GM18507 (cell line): Measurements from ENCODE around the gene C1orf210.

Source experiments
- DNase-seq: peaks from one replicate; pipeline ENCODE4 v3.0.0; 2011; ENCODE audit warnings: low read depth; ENCODE audit not compliant: insufficient read length; ENCODE audit errors: extremely low spot score
- FAIRE-seq: peaks from 2 replicates; lab custom pipeline; 2011; peaks lifted over from hg19 to GRCh38; lab: Jason Lieb, UNC

C1orf210 gene

GRCh38 chr1:43299101-43299500 is 13.7 kb upstream of the C1orf210 start:
- FAIRE-seq: no peak
- DNase-seq: no peak

DNA sequence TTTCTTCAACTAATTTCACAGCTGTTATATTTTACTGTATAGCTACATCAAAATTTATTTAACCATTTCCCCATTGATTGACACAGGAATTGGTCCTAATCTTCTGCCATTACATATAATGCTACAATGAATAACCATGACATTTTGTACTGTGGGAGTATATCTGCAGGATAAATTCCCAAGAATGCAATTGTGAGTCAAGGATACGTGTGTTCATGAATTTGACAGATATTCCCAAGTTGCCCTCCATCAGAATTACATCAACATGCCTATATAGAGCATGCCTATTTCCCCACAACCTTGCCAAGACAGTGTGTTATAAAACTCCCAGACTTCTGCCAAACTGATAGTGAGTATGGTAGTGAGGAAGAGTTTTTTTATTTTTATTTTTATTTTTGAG is 12.7 kb upstream of the C1orf210 start:
- DNase-seq (no peak), FAIRE-seq (no peak)

- FAIRE-seq (no peak), DNase-seq (no peak)
These were observed 10.8 kb upstream of the C1orf210 start for GRCh38 chr1:43296207-43296606.

DNA sequence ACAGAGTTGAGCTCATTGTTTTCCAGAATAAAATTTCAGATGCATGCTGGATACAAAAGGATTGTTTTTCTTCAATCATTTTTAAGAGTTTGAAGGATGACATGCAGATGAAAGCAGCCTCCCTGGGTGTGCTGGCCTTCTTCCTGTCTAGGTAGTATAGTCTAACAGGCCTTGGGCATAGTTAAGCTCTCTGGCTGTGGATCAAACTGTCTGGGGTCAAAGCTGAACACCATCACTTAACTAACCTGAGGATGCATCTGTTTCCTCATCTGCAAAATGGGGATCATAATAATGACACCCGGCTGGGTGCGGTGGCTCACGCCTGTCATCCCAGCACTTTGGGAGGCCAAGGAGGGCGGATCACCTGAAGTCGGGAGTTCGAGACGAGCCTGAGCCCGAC is 9.4 kb upstream of the C1orf210 start:
- FAIRE-seq (no peak), DNase-seq (no peak)

DNA sequence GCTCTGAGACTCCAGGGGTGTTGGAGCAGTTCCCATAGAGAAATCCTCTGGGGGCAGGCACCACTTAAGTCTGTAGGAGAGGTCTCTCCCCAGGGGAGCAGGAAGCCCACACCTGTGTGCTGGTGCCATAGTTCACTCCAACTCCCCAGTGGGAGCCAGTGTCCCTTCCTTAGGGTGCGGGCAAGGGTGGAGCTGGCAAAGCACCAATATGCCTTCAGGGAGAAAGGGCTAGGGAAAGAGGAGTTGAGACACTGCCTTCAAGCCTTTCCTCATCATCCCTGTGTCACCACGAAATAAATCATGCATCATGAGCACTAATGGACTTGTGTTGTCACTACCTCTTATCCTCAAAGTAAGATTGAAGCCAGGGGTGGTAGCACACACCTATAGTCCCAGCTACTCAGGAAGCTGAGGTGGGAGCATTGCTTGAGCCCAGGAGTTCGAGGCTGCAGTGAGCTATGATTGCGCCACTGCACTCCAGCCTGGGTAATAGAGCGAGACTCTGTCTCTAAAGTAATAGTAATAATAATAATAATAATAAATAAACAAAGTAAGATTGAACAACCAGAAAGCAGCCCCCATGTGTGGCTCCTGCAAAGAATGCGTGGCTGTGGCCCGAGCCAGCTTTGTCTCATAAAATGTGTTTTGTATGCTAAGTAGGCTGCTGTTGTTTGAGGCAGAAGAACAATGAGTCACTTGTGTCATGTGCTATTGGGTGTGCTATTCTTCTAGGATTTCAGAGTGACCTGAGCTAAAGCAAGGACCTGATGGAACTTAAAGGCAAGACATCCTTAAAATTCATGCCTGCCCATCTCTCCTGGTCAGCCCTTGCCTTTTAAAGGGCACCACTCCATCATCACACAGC is 8.7 kb upstream of the C1orf210 start:
- DNase-seq (no peak), FAIRE-seq (no peak)

- FAIRE-seq: no peak
- DNase-seq: no peak
These were observed 7.8 kb upstream of the C1orf210 start for GRCh38 chr1:43293176-43293575.

GRCh38 chr1:43292679-43293078 is 7.3 kb upstream of the C1orf210 start:
- FAIRE-seq (no peak), DNase-seq (no peak)

- FAIRE-seq: no peak
- DNase-seq: no peak
These were observed 6.8 kb upstream of the C1orf210 start for GRCh38 chr1:43292216-43292615.

DNA sequence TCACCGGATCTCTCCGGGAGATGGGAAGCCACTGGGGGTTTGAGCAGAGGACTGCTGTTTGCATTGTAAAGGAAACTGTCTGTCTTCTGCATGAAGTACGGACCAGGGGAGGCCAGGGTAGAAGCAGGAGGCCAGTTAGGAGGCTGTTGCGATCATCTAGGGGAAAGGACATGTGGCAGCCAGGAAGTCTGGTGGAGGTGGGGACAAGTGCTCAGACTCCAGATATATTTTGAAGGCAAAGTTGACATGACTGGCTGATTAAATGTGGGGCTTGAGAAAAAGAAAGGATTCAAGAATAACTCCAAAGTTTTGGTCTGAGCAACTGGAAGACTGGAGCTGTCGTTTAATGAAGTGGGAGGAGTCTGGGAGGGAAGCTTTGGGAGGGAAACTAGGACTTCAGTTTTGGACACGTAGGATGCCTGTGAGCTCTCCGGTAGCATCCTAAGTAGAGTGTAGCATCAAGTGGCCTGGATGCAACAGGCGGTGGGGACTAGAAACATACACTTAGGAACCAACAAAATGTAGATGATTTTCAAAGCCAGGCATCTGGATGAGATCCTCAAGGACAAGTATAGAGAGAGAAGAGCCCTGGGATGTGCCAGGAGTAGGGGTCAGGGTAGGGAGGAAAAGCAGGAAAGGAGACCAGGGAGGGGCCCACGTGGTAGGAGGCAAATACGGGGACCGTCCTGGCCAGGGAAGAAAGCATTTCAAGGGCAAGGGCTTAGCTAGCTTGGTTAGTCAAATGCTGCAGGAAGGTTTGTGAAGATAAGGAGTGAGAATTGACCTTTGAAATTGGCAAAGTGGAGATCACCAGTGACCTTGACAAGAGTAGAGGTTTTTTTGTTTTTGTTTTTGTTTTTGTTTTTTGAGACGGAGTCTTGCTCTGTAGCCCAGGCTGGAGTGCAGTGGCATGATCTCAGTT is 3.7 kb upstream of the C1orf210 start:
- FAIRE-seq: no peak
- DNase-seq: no peak

DNA sequence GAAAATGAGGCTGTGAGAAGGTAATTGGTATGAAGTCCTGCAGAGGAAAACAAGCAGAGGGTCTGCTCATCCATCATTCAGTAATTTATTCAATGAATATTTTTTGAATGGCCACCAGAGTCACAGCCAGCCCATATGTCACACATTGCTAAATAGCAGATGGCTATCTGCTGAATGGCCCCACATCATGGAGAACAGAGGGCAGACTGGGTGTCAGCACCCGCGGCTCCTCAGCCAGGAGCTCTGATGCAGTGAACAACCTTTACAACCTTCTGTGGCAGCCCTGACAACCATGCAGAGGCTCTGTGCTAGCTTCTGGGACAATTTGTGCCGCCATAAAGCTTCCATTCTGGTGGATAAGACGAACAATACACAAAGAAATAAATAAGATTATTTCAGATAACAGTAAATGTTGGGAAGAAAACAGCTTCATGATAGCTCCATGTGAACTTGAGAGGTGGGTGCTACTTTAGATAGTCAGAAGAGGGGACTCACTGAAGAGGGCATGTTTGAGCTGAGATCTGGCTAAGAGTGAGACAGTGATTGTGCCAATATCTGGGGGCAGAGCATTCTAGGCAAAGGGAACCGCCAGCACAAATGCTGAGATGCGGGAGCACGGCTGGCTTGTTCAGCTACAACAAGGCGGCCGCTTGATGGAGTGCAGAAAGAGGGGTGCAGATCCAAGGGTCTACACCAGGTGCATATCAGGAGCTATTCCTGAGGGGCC is 2.8 kb upstream of the C1orf210 start:
- DNase-seq: no peak
- FAIRE-seq: no peak

GRCh38 chr1:43286533-43286932 is 1.2 kb upstream of the C1orf210 start:
- FAIRE-seq: no peak
- no peak for DNase-seq

- no peak for DNase-seq
- FAIRE-seq: no peak
These were observed 734 bp upstream of the C1orf210 start for GRCh38 chr1:43286115-43286514.

DNA sequence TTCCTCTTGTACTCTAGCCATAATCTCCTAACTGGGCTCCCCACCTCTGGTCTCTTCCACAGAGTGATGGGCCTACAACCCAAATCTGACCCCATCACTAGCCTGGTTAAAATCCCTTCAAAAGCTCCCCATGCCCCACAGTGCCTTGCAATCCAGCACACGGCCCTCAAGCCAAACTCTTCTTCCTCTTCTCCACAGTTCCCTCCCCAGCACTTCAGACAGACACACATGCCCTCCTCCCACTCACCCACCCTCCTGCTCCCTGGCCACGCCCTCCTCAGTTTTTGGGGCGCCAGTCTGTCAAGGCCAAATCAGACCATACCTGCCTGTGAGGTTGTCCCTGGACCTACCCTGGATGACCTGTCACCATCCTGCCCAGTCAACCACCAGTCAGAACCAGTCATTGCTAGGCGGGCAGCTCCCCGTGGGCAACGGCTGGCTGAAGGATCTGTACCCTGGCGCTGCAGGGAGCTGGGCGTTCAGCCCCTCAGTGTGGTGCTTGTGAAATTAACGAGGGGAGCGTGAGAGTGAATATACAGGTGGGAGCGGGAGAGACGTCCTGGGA is 753 bp downstream of the C1orf210 start:
- no peak for DNase-seq
- no peak for FAIRE-seq

DNA sequence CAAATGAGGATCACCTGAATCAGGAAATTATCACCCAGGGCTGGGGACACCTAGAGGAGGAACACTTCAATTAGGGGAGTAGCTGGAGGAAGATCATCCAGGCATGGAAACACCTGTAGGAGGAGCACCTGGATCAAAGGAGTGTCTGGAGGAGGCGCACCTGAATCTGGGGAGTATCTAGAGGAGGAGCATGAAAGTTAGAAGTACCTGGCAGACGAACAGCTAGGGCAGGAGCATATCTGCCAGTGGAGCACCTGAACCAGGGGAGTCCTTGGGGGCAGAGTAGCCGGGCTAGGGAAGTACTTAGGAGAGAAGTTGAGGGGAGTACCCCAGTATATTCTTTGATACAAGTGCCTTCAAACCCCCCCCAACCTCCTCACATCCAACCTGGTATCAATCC is 1.3 kb downstream of the C1orf210 start:
- no peak for FAIRE-seq

DNA sequence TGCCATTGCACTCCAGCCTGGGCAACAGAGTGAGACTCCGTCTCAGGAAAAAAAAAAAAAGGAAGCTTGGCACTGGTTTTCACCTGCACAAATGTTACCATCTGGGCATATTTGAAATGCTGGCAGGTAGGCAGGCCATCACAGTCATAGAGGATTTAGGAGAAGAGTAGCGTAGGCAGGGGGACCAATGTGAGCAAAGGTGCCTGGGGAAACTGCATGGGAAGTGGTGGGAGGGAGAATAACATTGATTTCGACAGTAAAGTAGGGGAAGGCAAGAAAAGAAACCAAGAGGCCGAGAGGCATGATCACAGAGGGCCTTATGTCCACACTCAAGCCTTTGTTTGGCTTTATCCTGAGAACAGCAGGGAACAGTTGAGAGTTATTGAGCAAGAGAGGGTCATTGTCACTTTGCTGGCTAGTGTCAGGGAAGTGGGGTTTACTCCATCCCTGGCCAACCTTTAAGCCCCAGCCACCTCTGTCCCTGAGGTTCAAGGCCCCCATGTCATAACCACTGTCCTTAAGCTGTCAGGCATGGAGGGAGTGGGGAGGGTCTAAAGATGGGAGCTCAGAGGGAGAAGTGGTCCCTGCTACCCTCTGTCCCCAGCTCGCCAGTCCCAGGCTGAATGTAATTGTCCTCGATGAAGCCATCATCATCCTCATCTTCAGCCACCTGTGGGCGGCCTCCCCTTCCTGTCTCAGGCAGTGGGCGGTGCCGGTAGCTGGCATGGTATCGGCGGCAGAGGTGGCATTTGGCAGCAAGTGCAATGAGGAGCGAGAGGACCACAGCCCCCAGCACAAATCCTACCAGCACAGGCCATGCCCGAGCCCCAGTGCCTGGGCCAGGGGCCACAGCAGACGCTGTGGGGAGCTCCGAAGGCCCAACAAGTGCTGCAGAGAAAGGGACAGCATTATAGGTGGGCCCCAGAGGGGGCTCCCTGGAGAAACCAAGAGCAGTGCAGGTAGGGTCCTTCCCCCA is 2.9 kb downstream of the C1orf210 start:
- no peak for FAIRE-seq

More for the DNA sequence above, 1.3 kb downstream of the C1orf210 start:
- no peak for DNase-seq

DNA sequence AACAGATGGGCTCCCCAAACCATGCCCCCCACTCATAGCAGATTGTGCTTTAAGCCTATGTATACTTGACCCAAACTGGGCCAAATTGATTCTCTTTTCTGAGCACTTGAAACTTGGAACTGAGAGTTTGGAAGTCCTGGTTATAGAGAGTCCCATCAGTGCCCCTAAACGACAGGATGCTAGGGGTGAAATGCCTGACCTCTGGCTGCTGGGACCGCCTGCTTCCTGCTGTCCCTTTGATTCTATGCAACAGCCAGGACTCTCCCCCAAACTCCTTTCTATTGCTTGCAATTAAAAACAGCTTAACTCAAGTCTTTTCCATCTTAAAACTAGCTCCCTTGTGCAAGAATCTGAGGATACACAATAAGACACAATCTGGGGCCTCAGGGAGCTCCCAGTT is 4.7 kb downstream of the C1orf210 start:
- no peak for FAIRE-seq
- DNase-seq: no peak

More for the DNA sequence above, 2.9 kb downstream of the C1orf210 start:
- DNase-seq: no peak

DNA sequence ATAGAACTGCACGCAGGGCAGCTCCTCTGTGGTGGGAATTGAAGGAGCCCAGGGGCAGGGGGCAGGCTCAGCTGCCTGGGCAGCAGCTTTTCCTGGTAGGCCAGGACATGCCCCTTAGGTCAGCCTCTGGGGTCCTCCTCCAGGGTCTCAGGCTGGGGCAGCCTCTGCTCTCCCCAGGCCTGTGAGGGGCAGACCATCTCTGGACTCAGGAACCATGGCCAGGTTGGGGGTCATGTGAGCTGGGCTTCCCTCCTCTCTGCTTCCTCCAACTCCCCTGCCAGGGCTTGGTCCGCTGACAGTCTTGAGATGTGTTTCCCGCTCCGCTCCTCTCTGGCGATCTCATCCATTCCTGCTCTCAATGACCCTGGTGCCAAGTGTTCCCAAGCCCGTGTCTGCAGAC is 5.7 kb downstream of the C1orf210 start:
- DNase-seq: no peak
- FAIRE-seq: no peak

DNA sequence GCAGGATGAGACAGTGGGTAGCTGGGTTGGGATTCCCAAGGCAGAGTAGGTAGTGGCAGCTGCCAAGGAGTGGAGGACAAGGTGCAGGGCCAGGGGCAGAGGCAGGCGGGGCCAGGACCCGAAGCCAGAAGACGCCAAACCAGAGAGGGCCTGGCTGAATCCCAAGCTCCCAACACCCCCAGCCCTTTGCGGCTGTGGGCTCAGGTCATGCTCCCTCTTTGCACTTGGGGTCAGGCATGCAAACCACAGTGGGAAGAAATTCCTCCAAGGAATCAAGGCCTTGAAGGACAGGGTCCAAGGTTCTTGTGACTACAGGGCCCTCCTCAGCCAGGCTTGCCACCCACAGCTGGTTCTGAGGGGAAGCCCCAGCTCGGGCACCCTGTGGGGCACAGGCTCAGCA is 6.2 kb downstream of the C1orf210 start:
- FAIRE-seq (no peak), DNase-seq (no peak)
